Upper lobe of right lung (tissue), 1 donor: ENCODE data around the gene CD63. TPM values are rescaled to one million over a fixed set of nuclear protein-coding genes. Genes with fewer than 3 reads are reported as not detected.

Source experiments
- ATAC-seq: fragments of 200-7000 bp; cut with Tn5 transposase; one replicate; pipeline ENCODE4 v1.9.1; 2020; ENCODE audit warnings: mild to moderate bottlenecking, moderate library complexity
- DNase-seq: peaks from one replicate; pipeline ENCODE4 v3.0.0-alpha.2; 2020
- H3K27ac ChIP-seq: fragments of 200-600 bp; one replicate; pipeline ENCODE4 v1.8.0; 2022
- H3K27me3 ChIP-seq: fragments of 200-600 bp; one replicate; pipeline ENCODE4 v1.8.0; 2022; ENCODE audit warnings: mild to moderate bottlenecking
- H3K36me3 ChIP-seq: fragments of 200-600 bp; one replicate; pipeline ENCODE4 v1.8.0; 2022
- H3K4me1 ChIP-seq: fragments of 200-600 bp; one replicate; pipeline ENCODE4 v1.8.0; 2022
- H3K4me3 ChIP-seq: fragments of 200-600 bp; one replicate; pipeline ENCODE4 v1.8.0; 2022; ENCODE audit warnings: mild to moderate bottlenecking
- H3K9me3 ChIP-seq: fragments of 200-600 bp; one replicate; pipeline ENCODE4 v1.8.0; 2022
- intact Hi-C: fragments of 100-400 bp; cut with DNase I; formaldehyde crosslinking; loops from one replicate; pipeline ENCODE4 v1.11.0; 2022
- total RNA-seq: library from RNA; stranded (reverse); fragmentation: NEBNext Ultra II Directional; extraction: Animal tissue kit (Norgen Biotek cat#: 25700); gene quantifications from one replicate; pipeline ENCODE4 v1.2.1, GENCODE V29; 2021
- TF ChIP-seq, protein P1 (sequence below): fragments of 200-600 bp; IDR thresholded peaks from one replicate; pipeline ENCODE4 v1.8.0; 2022; ENCODE audit warnings: antibody characterized with exemption
- donor health status: DM: no; HTN: yes; CAD: no; lungs with severe emphysema.

CD63 gene
- total RNA-seq, 1 donor from 2014 or later, result 1,158 TPM

- Histone ChIP-seq H3K27me3 (no peaks in the 10 kb centered on the region), H3K36me3 (no peaks in the 10 kb centered on the region), H3K4me1 (peaks cover 34% of the 10 kb centered on the region), H3K9me3 (no peaks in the 10 kb centered on the region), H3K27ac (no peak overlapping the region), H3K4me3 (no peak overlapping the region)
- TF ChIP-seq, protein P1, sequence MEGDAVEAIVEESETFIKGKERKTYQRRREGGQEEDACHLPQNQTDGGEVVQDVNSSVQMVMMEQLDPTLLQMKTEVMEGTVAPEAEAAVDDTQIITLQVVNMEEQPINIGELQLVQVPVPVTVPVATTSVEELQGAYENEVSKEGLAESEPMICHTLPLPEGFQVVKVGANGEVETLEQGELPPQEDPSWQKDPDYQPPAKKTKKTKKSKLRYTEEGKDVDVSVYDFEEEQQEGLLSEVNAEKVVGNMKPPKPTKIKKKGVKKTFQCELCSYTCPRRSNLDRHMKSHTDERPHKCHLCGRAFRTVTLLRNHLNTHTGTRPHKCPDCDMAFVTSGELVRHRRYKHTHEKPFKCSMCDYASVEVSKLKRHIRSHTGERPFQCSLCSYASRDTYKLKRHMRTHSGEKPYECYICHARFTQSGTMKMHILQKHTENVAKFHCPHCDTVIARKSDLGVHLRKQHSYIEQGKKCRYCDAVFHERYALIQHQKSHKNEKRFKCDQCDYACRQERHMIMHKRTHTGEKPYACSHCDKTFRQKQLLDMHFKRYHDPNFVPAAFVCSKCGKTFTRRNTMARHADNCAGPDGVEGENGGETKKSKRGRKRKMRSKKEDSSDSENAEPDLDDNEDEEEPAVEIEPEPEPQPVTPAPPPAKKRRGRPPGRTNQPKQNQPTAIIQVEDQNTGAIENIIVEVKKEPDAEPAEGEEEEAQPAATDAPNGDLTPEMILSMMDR, result no peak
- no peak for ATAC-seq
- intact Hi-C loops, result no loop called here
- no peak for DNase-seq
Measured at GRCh38 chr12:55713721-55714120, 15.1 kb downstream of the CD63 start.

DNA sequence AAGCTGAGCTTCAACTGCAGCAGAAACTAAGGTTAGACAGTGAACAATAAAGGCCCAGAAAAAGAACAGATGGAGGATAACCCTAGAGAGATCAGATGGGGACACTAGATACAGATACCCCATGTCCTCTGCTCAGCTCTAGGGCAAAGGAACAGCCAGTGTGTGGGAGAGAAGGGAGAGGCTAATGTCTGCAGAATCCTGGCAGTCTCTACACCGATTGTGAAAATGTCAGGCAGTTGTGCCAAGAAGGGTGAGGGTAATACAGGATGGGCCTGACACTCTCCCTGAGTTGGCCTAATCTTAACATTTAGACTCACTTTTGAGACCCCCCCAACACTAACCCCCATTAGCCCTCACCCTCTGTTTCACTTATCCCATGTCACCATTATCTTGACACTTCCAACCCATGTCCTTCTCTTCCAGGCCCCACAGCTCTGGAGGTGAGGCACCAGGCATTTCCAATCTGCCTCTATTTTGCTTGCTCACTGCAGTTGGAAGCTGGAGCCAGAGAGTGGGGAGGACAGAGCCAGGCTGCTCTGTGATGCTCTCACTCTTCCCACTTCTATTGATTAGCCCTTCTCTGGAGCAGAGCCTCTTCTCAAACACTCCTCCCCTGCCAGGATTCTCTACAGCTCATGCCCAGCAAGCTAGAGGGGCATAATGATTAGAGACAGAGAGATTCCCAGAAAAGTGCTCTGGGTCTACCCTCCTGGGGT lies 16.0 kb downstream of the CD63 start:
- intact Hi-C loops, result no loop called here
- Histone ChIP-seq H3K4me1 (peaks cover 32% of the 10 kb centered on the region), H3K27ac (no peak overlapping the region), H3K9me3 (no peaks in the 10 kb centered on the region), H3K36me3 (no peaks in the 10 kb centered on the region), H3K4me3 (no peak overlapping the region), H3K27me3 (no peaks in the 10 kb centered on the region)
- TF ChIP-seq, protein P1, result no peak
- DNase-seq, result no peak
- no peak for ATAC-seq

DNA sequence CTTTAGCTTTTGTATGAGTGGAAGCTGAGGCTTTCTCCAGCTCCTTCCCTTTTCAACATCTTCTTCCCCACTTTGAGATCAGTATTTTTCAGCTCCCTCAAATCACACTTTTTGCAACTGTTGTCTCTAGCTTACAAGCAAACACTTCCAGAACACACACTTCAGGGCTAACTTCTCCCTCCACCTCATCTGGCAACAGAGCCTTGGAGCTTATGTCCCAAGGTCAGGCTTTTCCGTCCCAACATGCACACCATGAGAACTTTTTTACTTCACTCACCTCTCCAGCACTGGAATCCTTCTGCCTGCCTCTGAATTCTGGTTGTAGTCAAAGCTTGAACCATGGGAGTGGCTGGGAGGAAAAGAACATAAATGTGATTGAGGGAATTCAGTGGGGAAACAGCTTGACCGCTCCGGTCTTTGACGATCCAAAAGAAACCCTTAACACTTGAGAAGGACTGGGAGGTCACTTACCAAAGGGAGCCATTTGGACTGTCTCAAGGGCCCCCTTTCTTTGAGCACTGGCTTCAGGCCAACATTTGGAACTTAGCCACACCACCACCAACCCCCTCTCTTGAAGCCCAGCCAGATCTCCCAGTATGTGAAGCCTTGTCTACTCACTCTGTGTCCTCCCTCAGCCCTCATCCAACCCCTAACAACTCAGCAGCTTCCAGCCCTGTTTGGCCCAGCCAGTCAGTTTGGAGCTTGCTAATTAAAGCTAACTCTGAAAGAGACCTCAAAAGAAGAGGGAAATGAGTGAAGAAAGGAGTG lies 16.8 kb downstream of the CD63 start:
- Histone ChIP-seq H3K9me3 (no peaks in the 10 kb centered on the region), H3K36me3 (no peaks in the 10 kb centered on the region), H3K27me3 (peaks cover 5% of the 10 kb centered on the region), H3K27ac (no peak overlapping the region), H3K4me1 (peaks cover 27% of the 10 kb centered on the region), H3K4me3 (no peak overlapping the region)
- TF ChIP-seq, protein P1, result no peak
- no peak for DNase-seq
- no peak for ATAC-seq
- intact Hi-C loops, result no loop called here

GRCh38 chr12:55708695-55709233 lies 20.0 kb downstream of the CD63 start:
- Histone ChIP-seq H3K36me3 (no peaks in the 10 kb centered on the region), H3K9me3 (no peaks in the 10 kb centered on the region), H3K4me3 (no peak overlapping the region), H3K27me3 (peaks cover 11% of the 10 kb centered on the region), H3K27ac (no peak overlapping the region), H3K4me1 (peaks cover 17% of the 10 kb centered on the region)
- intact Hi-C loops, result no loop called here
- ATAC-seq (peak; percentile 7), DNase-seq (no peak)
- TF ChIP-seq, protein P1, result no peak

GRCh38 chr12:55707841-55708694 lies 20.7 kb downstream of the CD63 start, which contains the start of gene ITGA7:
ITGA7 (minus strand) TSS chr12:55707904; CDS start chr12:55707682, 222 bp downstream.
- Histone ChIP-seq H3K36me3 (no peaks in the 10 kb centered on the region), H3K27me3 (peaks cover 11% of the 10 kb centered on the region), H3K4me1 (peaks cover 17% of the 10 kb centered on the region), H3K27ac (no peak within 1 kb of the TSS), H3K4me3 (peak within 1 kb of the TSS; percentile 64), H3K9me3 (no peaks in the 10 kb centered on the region)
- peak; percentile 84 for DNase-seq
- ATAC-seq, result peak; percentile 76
- TF ChIP-seq, protein P1, result no peak
- intact Hi-C loops, result no loop called here
